Adrenal gland (tissue), 12 donors: ENCODE data around the gene ACRBP. TPM values are rescaled to one million over a fixed set of nuclear protein-coding genes. Genes with fewer than 3 reads are reported as not detected.

Source experiments
- DNase-seq, 7 donors: peaks; one replicate each; pipeline ENCODE4 v3.0.0-alpha.2; 2019 to 2020
- H3K27ac ChIP-seq, 5 donors: fragments of 200-600 bp; sonication (generic) in 4 of 5; 1 replicate in 3 of 5; 2 replicates in 2 of 5; pipeline versions ENCODE4 v1.5.1 to v1.8.0; 2016 to 2020; ENCODE audit warnings: mild to moderate bottlenecking in 1 of 5
- H3K27me3 ChIP-seq: fragments of 200-600 bp; 2 replicates; pipeline ENCODE4 v1.8.0; 2021
- H3K36me3 ChIP-seq, 2 donors: fragments of 200-600 bp; replicated peaks in 1 of 2; 1 replicate in 1 of 2; 2 replicates in 1 of 2; pipeline versions ENCODE4 v1.5.1 to v1.8.0; 2018 to 2022
- H3K4me1 ChIP-seq, 2 donors: fragments of 200-600 bp; replicated peaks in 1 of 2; 1 replicate in 1 of 2; 2 replicates in 1 of 2; pipeline versions ENCODE4 v1.5.1 to v1.8.0; 2018 to 2021
- H3K4me3 ChIP-seq, 4 donors: fragments of 200-600 bp; sonication (generic) in 3 of 4; one replicate each; pipeline ENCODE4 v1.5.1; 2016 to 2018
- H3K9me3 ChIP-seq, 3 donors: fragments of 200-600 bp; sonication (generic) in 1 of 3; replicated peaks in 1 of 3; 1 replicate in 2 of 3; 2 replicates in 1 of 3; pipeline versions ENCODE4 v1.5.1 to v1.8.0; 2016 to 2021
- POLR2A ChIP-seq, 2 donors: fragments of 450-650 bp; IDR thresholded peaks; one replicate each; pipeline ENCODE4 v1.6.1; 2017; ENCODE audit warnings: antibody characterized with exemption in 2 of 2, mild to moderate bottlenecking in 2 of 2, moderate library complexity in 1 of 2
- WGBS, 4 donors: extraction: QIAGEN DNeasy Blood & Tissue Kit in 2 of 4; methylation state at CpG; one replicate each; pipeline versions ENCODE4 v1.1.5 to v1.1.7; 2013 to 2017; 5-methylcytosine and 5-hydroxymethylcytosine counted together
- intact Hi-C, 2 donors: fragments of 100-400 bp; cut with DNase I; formaldehyde crosslinking; loops; one replicate each; pipeline versions ENCODE4 v1.14.1 to v1.15.0; 2022 to 2023
- polyA plus RNA-seq, 3 donors: library from polyadenylated mRNA; stranded (reverse); fragments of 200-250 nt in 2 of 3; fragments of 350-450 nt in 1 of 3; fragmentation: Illumina TruSeq in 1 of 3; extraction: RNeasy Lipid Tissue Mini Kit (QIAGEN cat#74804) in 1 of 3; gene quantifications; one replicate each; pipeline ENCODE4 v1.2.3, GENCODE V29; 2013 to 2014
- total RNA-seq, 9 donors: library from RNA; depleted of rRNA in 4 of 9; stranded (reverse); fragments of >200 nt in 4 of 9; fragments of 120-200 nt in 1 of 9; fragmentation: NEBNext Ultra II Directional in 1 of 9; extraction: Animal tissue kit (Norgen Biotek cat#: 25700) in 1 of 9; gene quantifications; one replicate each; pipeline versions ENCODE4 v1.1.0 to v1.2.4, GENCODE V29; 2013 to 2023
- TF ChIP-seq, protein P1 (sequence below), 6 experiments: fragments of 450-650 bp in 4 of 6; fragments of 200-600 bp in 2 of 6; sonication (generic) in 1 of 6; IDR thresholded peaks; 1 replicate in 5 of 6; 2 replicates in 1 of 6; pipeline versions ENCODE4 v1.5.1 to v1.8.0; 2016 to 2021; ENCODE audit warnings: antibody characterized with exemption in 6 of 6, mild to moderate bottlenecking in 2 of 6, moderate library complexity in 1 of 6
- donor health status: healthy with polysubstance abuse.
- donor health status: Bipolar disorder and iron deficiency.
- donor health status: DM: yes; HTN: yes; CAD: no.
- donor health status: DM: no; HTN: no; CAD: no.
- donor health status: DM: no; HTN: no; CAD: no.
- donor health status: DM: yes; HTN: yes; CAD: no.

Gene ACRBP
- total and polyA plus RNA-seq, 12 donors = 0.36 to 3.1 (median 1.3) TPM

DNA sequence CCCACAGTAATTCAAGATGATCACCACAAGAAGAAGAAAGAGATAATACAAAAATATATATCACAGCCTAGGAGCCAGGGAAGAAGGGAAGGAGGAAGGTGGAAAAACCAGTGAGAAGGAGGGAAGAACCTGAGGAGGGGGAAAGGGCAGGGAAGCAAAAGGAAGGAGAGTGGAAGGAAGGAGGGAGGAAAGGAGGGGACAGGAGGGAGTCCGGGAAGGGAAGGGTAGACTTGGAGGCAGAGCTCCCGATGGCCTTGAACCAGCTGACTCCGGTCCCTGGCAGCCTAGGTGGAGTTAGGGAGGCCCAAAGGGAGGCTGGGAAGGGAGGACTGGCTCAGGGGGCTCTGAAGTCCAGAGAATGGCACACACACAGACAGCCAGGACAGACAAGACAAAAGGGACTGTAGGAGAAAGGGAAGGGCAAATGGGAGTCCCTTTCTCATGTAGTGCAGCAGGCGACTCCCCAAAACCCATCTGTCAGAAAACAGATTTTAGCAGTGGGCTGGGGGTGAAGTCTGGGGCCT is 46.7 kb upstream of the ACRBP start:
- Histone ChIP-seq H3K9me3 (no peaks in the 10 kb centered on the region), H3K27ac (no peak overlapping the region)

DNA sequence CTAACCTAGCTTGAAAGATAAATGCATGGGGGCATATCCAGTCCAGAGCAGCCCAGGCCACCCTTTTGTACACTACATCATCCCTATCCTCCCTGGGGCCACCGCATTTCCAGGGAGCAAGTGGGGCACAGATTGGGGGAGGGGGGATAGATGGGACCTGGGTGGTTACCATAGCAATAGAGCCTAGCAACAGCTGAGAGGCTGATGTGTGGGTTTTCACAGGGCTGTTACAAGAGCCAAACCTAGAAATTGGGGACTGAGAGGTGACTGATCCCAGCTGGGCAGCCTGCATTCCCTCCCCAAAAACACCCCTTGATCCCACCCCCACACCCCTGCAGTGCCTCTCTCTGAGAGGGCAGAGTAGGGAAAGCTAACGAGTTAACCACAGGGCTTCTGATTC is 45.7 kb upstream of the ACRBP start:
- 61 to 72% (median 66%) methylated on average over 2 of the region's 2 CpGs for WGBS, 4 donors
- peaks cover 10 to 15% of the 10 kb centered on the region in 2 donors for H3K4me1 ChIP-seq
- H3K4me3 ChIP-seq = no peak overlapping the region
- no peak for DNase-seq
- no peaks in the 10 kb centered on the region for H3K36me3 ChIP-seq
- no peak overlapping the region for H3K27ac ChIP-seq
- H3K9me3 ChIP-seq = no peaks in the 10 kb centered on the region
- intact Hi-C loops = no loop called here
- H3K27me3 ChIP-seq = peaks cover 6% of the 10 kb centered on the region
- TF ChIP-seq, protein P1, sequence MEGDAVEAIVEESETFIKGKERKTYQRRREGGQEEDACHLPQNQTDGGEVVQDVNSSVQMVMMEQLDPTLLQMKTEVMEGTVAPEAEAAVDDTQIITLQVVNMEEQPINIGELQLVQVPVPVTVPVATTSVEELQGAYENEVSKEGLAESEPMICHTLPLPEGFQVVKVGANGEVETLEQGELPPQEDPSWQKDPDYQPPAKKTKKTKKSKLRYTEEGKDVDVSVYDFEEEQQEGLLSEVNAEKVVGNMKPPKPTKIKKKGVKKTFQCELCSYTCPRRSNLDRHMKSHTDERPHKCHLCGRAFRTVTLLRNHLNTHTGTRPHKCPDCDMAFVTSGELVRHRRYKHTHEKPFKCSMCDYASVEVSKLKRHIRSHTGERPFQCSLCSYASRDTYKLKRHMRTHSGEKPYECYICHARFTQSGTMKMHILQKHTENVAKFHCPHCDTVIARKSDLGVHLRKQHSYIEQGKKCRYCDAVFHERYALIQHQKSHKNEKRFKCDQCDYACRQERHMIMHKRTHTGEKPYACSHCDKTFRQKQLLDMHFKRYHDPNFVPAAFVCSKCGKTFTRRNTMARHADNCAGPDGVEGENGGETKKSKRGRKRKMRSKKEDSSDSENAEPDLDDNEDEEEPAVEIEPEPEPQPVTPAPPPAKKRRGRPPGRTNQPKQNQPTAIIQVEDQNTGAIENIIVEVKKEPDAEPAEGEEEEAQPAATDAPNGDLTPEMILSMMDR (IDR thresholded peaks at IDR 0.05) = no peak
- no peak for TF ChIP-seq POLR2A (IDR thresholded peaks at IDR 0.05)

More for the DNA sequence above, 46.7 kb upstream of the ACRBP start:
- WGBS, 4 donors = 36 to 70% (median 53%) methylated on average over 3 to 4 of the region's 4 CpGs
- peaks cover 9 to 10% of the 10 kb centered on the region in 2 donors for H3K4me1 ChIP-seq
- H3K4me3 ChIP-seq = no peak overlapping the region
- intact Hi-C loops = no loop called here
- H3K27me3 ChIP-seq = peaks cover 14% of the 10 kb centered on the region
- H3K36me3 ChIP-seq = no peaks in the 10 kb centered on the region
- DNase-seq = no peak
- TF ChIP-seq POLR2A (IDR thresholded peaks at IDR 0.05) = no peak
- TF ChIP-seq, protein P1 (IDR thresholded peaks at IDR 0.05) = no peak

DNA sequence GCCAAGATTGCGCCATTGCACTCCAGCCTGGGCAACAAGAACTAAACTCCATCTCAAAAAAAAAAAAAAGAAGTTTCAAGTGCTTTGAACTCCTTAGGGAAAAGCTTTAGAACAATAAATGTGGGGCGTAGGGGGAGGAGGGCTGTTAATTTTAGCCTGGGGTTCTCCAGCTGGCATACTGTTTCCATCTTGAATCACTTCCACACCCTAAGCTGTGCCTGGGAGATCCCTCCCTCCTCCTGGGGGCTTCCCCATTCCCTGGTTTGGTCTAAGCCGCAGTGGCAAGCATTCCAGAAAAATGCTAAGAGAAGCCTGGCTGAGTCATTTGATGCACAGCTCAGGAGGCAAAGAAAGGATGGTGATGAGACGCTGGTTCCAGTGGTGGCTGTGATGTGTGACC is 44.2 kb upstream of the ACRBP start:
- no peak for DNase-seq
- no peaks in the 10 kb centered on the region for H3K36me3 ChIP-seq
- H3K27ac ChIP-seq = no peak overlapping the region
- no peaks in the 10 kb centered on the region for H3K9me3 ChIP-seq
- 84 to 90% (median 86%) methylated on average over 4 of the region's 4 CpGs for WGBS, 4 donors
- peaks cover 11 to 29% of the 10 kb centered on the region in 2 donors for H3K4me1 ChIP-seq
- H3K4me3 ChIP-seq = no peak overlapping the region
- no peak for TF ChIP-seq POLR2A (IDR thresholded peaks at IDR 0.05)
- TF ChIP-seq, protein P1 (IDR thresholded peaks at IDR 0.05) = no peak
- intact Hi-C loops = no loop called here
- H3K27me3 ChIP-seq = no peaks in the 10 kb centered on the region

DNA sequence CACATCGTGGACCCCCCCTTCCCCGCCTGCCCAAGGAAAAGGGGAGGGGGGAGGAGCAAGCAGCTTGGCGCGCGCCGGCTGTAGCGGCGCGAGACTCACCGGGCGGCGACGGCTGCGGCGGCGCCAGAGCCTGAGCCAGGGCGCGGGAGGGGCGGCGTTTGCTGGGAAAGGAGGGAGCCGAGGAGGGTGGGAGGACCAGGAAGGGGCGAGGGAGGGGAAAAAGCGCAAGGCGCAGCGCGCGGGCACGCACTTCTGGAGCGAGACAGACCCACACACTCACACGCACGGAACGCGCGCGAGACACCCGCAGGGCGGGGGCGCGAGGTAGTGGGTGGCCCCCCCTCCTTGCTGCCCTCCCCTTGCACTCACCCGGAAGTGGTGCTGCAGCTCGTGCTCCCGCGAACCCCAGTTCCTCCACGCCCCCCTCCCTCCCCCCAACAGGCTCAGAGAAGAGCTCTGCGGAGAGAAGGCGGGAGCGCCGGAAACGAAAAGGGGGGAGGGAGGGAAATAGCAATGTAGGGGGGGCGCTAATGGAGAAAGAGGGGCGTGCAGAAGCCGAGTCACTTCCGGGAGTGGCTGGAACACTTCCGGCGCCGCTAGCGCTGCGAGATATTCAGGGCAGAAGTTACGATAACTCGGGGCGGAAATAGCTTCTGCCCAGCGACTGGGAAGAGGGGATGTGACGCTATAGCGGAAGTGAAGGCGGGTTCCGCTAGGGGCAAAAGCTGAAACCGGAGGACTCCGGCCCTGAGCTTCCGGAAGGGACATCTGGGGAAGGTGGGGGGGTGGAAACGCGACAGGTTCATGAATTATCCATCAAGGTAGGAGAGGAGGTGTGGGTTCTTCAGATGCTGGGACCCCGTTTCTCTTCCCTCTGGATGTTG is 42.0 kb upstream of the ACRBP start, which contains the start of gene ZNF384:
Gene ZNF384 (minus strand): TSS at position 377 of the 884 bp plus-strand sequence. CDS start 9,855 bp downstream, outside the sequence.
- no peaks in the 10 kb centered on the region for H3K9me3 ChIP-seq
- H3K4me3 ChIP-seq = peak within 1 kb of the TSS; percentile 18 to 97 (median 68)
- H3K36me3 ChIP-seq = no peaks in the 10 kb centered on the region
- peaks cover 26 to 51% of the 10 kb centered on the region in 2 donors for H3K4me1 ChIP-seq
- WGBS, 4 donors = 0 to 1% (median 0%) methylated on average over 53 to 72 of the region's 72 CpGs
- TF ChIP-seq, protein P1 (IDR thresholded peaks at IDR 0.05) = peak in 5 of 6 experiments; percentile 29 to 52 (median 34)
- peak; percentile 37 to 54 for TF ChIP-seq POLR2A (IDR thresholded peaks at IDR 0.05)
- DNase-seq = peak; percentile 96 to 99 (median 98)
- intact Hi-C loops = no loop called here
- H3K27ac ChIP-seq = peak within 1 kb of the TSS; percentile 84 to 99 (median 95)
- H3K27me3 ChIP-seq = no peaks in the 10 kb centered on the region
